Measurements from ENCODE around the gene ZNF778.

ZNF778 gene

GRCh38 chr16:89198417-89199240 lies 18.9 kb upstream of the ZNF778 start:
- Histone ChIP-seq H3K27ac (no peak overlapping the region), H3K9me3 (ENCODE audit: low read depth, low read length) (no peaks in the 10 kb centered on the region), H3K9ac (ENCODE audit: insufficient read length) (no peak overlapping the region), H3K36me3 (ENCODE audit: insufficient read depth, low read length) (no peaks in the 10 kb centered on the region), H3K4me3 (no peak overlapping the region)
- DNase-seq (ENCODE audit: low read depth, low spot score): no peak
- no peak for TF ChIP-seq POLR2AphosphoS5 (IDR thresholded peaks at IDR 0.05; ENCODE audit: borderline replicate concordance, low read depth, low read length)
- no peak for TF ChIP-seq EZH2 (IDR thresholded peaks at IDR 0.05)
- TF ChIP-seq FOXP2 (optimal IDR thresholded peaks at IDR 0.05; ENCODE audit: control extremely low read depth, extremely low read length, insufficient read depth): no peak

- TF ChIP-seq FOXP2 (optimal IDR thresholded peaks at IDR 0.05; ENCODE audit: control extremely low read depth, extremely low read length, insufficient read depth) (no peak), POLR2AphosphoS5 (IDR thresholded peaks at IDR 0.05; ENCODE audit: borderline replicate concordance, low read depth, low read length) (no peak), EZH2 (IDR thresholded peaks at IDR 0.05) (no peak)
- Histone ChIP-seq H3K27ac (no peak overlapping the region), H3K9ac (ENCODE audit: insufficient read length) (no peak overlapping the region), H3K4me3 (no peak overlapping the region), H3K36me3 (ENCODE audit: insufficient read depth, low read length) (no peaks in the 10 kb centered on the region), H3K9me3 (ENCODE audit: low read depth, low read length) (no peaks in the 10 kb centered on the region)
- no peak for DNase-seq (ENCODE audit: low read depth, low spot score)
Measured at GRCh38 chr16:89199241-89200123, 18.0 kb upstream of the ZNF778 start.

- Histone ChIP-seq H3K9ac (ENCODE audit: insufficient read length) (no peak within 1 kb of the TSS), H3K9me3 (ENCODE audit: low read depth, low read length) (no peaks in the 10 kb centered on the region), H3K27ac (no peak within 1 kb of the TSS), H3K36me3 (ENCODE audit: insufficient read depth, low read length) (no peaks in the 10 kb centered on the region), H3K4me3 (no peak within 1 kb of the TSS)
- no peak for DNase-seq (ENCODE audit: low read depth, low spot score)
- no peak for TF ChIP-seq POLR2AphosphoS5 (IDR thresholded peaks at IDR 0.05; ENCODE audit: borderline replicate concordance, low read depth, low read length)
- no peak for TF ChIP-seq FOXP2 (optimal IDR thresholded peaks at IDR 0.05; ENCODE audit: control extremely low read depth, extremely low read length, insufficient read depth)
- no peak for TF ChIP-seq EZH2 (IDR thresholded peaks at IDR 0.05)
Measured at GRCh38 chr16:89200124-89200849, 17.2 kb upstream of the ZNF778 start, which contains the start of gene SLC22A31. Gene SLC22A31, minus strand, starts transcription at chr16:89200537. Its CDS starts 36 bp downstream, at chr16:89200501.

- TF ChIP-seq FOXP2 (optimal IDR thresholded peaks at IDR 0.05; ENCODE audit: control extremely low read depth, extremely low read length, insufficient read depth): no peak
- TF ChIP-seq POLR2AphosphoS5 (IDR thresholded peaks at IDR 0.05; ENCODE audit: borderline replicate concordance, low read depth, low read length): no peak
- no peak for TF ChIP-seq EZH2 (IDR thresholded peaks at IDR 0.05)
- no peak overlapping the region for H3K4me3 ChIP-seq
- H3K9me3 ChIP-seq (ENCODE audit: low read depth, low read length): no peaks in the 10 kb centered on the region
- no peaks in the 10 kb centered on the region for H3K36me3 ChIP-seq (ENCODE audit: insufficient read depth, low read length)
- H3K27ac ChIP-seq: no peak overlapping the region
- H3K9ac ChIP-seq (ENCODE audit: insufficient read length): no peak overlapping the region
- DNase-seq (ENCODE audit: low read depth, low spot score): no peak
Measured at GRCh38 chr16:89200850-89201411, 16.6 kb upstream of the ZNF778 start.

GRCh38 chr16:89201439-89202377 lies 15.8 kb upstream of the ZNF778 start:
- H3K36me3 ChIP-seq (ENCODE audit: insufficient read depth, low read length): no peaks in the 10 kb centered on the region
- H3K9ac ChIP-seq (ENCODE audit: insufficient read length): no peak overlapping the region
- no peak for DNase-seq (ENCODE audit: low read depth, low spot score)
- H3K4me3 ChIP-seq: no peak overlapping the region
- H3K9me3 ChIP-seq (ENCODE audit: low read depth, low read length): no peaks in the 10 kb centered on the region
- no peak overlapping the region for H3K27ac ChIP-seq
- no peak for TF ChIP-seq FOXP2 (optimal IDR thresholded peaks at IDR 0.05; ENCODE audit: control extremely low read depth, extremely low read length, insufficient read depth)
- no peak for TF ChIP-seq EZH2 (IDR thresholded peaks at IDR 0.05)
- TF ChIP-seq POLR2AphosphoS5 (IDR thresholded peaks at IDR 0.05; ENCODE audit: borderline replicate concordance, low read depth, low read length): no peak

- Histone ChIP-seq H3K4me3 (no peak overlapping the region), H3K27ac (no peak overlapping the region), H3K9ac (ENCODE audit: insufficient read length) (no peak overlapping the region), H3K9me3 (ENCODE audit: low read depth, low read length) (no peaks in the 10 kb centered on the region), H3K36me3 (ENCODE audit: insufficient read depth, low read length) (no peaks in the 10 kb centered on the region)
- TF ChIP-seq POLR2AphosphoS5 (IDR thresholded peaks at IDR 0.05; ENCODE audit: borderline replicate concordance, low read depth, low read length) (no peak), EZH2 (IDR thresholded peaks at IDR 0.05) (no peak), FOXP2 (optimal IDR thresholded peaks at IDR 0.05; ENCODE audit: control extremely low read depth, extremely low read length, insufficient read depth) (no peak)
- no peak for DNase-seq (ENCODE audit: low read depth, low spot score)
Measured at GRCh38 chr16:89202422-89203215, 14.9 kb upstream of the ZNF778 start.
